Measurements from ENCODE around the gene ZNF516.
"Not testable (repeated sequence)": the region's sequence is repeated elsewhere in the genome, so short reads cannot be mapped to it uniquely, and the experiment has no call there.

The ZNF516 gene, protein sequence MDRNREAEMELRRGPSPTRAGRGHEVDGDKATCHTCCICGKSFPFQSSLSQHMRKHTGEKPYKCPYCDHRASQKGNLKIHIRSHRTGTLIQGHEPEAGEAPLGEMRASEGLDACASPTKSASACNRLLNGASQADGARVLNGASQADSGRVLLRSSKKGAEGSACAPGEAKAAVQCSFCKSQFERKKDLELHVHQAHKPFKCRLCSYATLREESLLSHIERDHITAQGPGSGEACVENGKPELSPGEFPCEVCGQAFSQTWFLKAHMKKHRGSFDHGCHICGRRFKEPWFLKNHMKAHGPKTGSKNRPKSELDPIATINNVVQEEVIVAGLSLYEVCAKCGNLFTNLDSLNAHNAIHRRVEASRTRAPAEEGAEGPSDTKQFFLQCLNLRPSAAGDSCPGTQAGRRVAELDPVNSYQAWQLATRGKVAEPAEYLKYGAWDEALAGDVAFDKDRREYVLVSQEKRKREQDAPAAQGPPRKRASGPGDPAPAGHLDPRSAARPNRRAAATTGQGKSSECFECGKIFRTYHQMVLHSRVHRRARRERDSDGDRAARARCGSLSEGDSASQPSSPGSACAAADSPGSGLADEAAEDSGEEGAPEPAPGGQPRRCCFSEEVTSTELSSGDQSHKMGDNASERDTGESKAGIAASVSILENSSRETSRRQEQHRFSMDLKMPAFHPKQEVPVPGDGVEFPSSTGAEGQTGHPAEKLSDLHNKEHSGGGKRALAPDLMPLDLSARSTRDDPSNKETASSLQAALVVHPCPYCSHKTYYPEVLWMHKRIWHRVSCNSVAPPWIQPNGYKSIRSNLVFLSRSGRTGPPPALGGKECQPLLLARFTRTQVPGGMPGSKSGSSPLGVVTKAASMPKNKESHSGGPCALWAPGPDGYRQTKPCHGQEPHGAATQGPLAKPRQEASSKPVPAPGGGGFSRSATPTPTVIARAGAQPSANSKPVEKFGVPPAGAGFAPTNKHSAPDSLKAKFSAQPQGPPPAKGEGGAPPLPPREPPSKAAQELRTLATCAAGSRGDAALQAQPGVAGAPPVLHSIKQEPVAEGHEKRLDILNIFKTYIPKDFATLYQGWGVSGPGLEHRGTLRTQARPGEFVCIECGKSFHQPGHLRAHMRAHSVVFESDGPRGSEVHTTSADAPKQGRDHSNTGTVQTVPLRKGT

DNA sequence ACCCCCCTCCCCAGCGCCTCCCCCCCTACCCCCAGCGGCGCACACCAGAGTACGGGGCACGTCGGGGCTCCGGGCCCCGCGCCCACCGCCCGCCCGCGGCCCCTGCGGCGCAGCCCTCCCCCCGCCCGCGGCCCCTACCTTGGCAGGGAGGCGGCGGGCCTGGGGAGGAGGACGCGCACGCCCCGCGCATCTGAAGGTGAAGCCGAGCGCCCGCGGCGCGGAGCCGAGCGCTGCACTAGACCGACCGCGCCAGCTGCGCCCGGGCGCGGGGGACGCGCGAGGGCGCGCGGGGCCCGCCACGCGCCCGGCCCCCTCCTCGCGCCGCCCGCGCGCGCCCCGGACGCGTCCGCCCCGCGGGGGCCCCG is at the start of gene ZNF516:
Gene ZNF516 (minus strand): TSS at position 237 of the 365 bp plus-strand sequence. CDS start 52,188 bp downstream, outside the sequence.
- DNase-seq (ENCODE audit: low read depth): no peak

DNA sequence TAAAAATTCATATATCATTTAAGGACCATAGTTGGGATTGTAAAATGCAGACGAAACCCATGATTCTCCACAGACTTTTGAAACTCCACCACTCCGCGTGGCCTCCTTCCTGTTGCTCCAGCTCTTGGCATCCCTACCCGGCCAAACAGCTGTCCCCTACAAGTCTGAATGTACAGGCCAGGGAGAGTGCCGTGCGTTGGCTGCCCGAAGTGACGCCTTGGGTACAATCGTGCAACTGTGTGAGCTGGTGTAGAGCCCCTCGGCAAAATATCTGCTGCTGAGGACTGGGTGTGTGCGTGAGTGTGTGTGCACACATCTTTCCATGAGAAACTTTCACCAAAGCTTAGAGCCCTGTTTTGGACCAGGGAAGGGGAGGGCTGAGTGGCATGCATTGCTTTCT is 43.8 kb upstream of the ZNF516 start:
- no peak for DNase-seq (ENCODE audit: low read depth)

DNA sequence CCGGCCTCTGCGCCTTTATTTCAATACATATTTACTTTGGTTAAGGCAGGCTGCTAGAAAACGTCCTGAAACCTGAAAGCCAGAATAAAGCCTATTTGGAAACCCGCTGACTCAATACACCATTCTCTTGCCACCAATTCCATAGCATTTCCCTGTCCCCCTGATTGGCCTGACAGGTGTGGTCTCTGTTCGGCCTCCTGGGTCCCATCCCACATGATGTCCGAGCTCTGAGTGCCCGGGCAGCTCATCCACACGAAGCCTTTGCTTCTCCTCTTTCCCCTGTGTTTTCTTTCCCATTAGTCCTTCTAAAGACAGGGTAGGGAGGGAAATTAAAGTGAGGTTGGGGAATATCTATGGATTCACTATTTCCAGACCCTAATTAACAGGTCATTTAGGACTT is 42.6 kb upstream of the ZNF516 start:
- DNase-seq (ENCODE audit: low read depth): no peak

DNA sequence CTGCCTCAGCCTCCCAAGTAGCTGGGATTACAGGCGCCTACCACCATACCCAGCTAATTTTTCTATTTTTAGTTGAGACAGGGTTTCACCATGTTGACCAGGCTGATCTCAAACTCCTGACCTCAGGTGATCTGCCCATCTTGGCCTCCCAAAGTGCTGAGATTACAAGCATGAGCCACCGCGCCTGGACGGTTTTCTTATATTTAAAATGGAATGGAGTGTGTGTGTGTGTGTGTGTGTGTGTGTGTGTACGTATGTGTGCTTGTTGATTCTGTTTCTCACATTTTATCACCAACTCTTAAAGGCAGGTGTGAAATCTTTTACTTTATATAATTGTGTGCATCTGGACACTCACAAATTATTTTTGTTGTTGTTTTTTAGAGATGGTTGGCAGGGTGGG is 41.6 kb upstream of the ZNF516 start:
- DNase-seq (ENCODE audit: low read depth): not testable (repeated sequence)

DNA sequence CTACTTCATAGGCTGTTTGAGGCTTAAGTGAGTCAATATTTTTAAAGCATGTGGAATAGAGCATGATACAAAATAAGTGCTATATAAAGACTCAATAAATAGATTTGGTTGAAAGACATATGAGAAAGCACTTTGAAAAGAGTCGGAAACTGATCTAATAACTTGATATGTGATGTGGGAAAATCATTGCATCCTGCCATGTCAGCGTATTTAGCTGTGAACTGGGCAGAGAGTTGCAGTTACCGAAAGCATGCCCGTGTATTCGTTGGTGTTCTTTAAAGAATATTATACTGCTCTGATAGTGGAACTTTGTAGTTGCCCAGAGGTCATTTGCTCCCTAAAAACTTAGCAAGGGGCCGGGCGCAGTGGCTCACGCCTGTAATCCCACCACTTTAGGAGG is 37.8 kb upstream of the ZNF516 start:
- no peak for DNase-seq (ENCODE audit: low read depth)

DNA sequence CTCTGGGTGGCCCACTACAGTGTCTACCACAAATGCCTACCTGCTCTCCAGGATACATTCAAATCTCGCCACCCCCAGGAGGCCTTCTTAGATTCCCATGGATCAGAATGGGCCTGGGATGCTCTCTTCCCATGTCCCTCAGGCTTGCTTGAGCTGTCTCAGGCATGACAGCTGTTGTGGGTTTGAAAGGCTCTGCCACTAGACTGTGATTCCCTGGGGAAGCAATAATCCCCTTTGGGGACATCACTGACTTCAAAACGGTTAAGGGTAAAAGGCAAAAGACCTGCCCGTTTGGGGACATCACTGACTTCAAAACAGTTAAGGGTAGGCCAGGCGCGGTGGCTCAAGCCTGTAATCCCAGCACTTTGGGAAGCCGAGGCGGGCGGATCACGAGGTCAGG is 35.8 kb upstream of the ZNF516 start:
- no peak for DNase-seq (ENCODE audit: low read depth)

DNA sequence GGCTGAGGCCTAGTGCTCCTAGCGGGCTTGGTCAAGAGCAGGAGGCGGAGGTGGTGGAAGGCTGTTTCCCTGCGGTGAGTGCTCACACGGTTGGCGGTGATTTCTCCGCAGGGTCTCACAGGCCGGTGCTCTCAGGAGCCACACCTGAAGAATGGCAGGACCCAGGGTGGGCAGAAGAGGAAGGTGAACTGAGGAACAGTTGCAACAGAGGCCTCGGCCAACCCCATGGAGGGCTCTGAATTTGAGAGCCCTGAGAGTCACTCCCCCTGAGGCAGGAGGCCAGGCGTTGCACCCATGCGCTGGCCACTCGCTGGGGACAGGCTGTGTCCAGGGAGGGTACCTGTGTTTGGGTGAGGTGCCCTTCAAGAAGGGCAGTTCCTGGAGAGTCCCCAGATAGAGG is 35.3 kb upstream of the ZNF516 start:
- DNase-seq (ENCODE audit: low read depth): no peak

DNA sequence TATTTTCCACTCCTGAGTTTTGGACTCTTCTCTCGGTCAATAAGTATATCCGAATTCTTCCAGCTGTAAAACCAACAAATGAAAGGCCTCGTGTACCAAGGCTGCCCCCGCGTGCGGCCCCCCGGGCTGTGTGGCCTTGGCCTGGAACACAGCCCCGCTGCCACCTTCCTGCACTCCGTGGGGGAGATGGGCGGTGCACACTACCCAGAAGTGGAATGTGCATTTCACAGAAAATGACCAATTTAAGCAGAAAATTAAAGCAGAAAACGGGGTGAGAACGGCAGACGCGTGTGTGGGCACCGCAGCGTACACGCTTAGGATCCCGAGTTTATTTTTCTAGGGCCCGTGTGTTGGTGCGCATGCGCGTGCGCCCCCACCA is 34.4 kb upstream of the ZNF516 start:
- no peak for DNase-seq (ENCODE audit: low read depth)

DNA sequence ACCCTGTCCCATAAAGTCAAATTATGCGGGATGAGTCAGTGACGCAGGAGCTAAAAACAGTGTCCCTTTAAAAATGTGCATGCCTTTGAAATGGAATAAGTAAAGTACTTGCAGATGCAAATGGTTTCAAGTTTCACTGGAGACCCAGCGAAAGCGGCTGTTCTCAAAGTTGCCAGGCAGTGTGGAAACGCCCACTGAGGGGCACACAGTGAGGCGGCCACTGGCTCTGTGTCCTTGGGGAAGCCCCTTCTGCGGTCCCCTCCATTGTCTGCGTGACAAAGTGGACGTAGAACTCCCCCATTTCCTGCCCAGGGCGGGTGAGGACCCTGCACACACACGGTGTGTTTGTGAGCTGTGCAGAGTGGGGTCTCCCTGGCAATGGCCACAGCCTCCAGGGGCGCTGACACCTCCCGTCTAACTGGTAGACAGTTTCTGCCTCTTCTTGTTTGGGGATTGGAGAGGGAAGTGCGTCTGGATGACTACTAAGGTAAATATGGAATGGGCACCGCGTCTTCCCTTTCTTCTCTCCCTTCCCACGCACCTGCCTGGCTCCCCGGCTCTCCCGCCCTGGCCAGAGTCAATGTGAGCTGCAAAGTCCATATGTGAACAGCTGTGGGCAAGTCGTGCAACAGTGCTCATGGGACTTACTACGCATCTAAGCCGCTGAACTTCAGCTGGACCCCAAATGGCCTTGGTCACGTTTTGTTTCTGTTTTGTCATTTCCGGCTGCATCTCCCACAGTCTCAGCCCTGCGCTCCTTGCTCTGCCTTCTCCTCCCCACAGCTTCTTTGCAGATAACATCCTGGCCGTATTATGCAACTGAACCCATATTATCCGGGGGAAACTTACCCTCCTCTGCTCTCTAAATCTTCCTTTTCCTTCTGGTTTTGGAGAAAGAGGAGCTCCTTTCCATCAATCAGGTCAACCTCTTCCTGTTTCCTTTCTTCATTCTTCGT is 33.7 kb upstream of the ZNF516 start:
- DNase-seq (ENCODE audit: low read depth): no peak

DNA sequence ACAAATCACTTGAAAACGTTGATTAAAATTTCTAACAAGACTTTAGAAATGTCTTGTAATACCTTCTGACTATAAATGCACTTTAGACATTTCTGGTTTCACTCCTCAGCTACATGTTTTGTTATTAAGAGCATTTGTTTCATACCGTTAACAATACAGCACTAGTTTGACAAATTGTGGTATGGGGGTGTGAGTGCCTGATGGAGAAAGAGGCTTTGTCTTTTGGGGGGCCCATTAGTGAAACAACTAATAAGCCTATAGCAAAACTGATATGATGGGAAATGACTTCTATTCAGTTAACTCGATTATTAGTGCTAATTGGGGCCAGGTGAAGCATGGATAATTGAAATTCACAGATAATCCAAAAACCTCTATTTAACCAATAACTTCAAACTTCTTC is 30.9 kb upstream of the ZNF516 start:
- no peak for DNase-seq (ENCODE audit: low read depth)

DNA sequence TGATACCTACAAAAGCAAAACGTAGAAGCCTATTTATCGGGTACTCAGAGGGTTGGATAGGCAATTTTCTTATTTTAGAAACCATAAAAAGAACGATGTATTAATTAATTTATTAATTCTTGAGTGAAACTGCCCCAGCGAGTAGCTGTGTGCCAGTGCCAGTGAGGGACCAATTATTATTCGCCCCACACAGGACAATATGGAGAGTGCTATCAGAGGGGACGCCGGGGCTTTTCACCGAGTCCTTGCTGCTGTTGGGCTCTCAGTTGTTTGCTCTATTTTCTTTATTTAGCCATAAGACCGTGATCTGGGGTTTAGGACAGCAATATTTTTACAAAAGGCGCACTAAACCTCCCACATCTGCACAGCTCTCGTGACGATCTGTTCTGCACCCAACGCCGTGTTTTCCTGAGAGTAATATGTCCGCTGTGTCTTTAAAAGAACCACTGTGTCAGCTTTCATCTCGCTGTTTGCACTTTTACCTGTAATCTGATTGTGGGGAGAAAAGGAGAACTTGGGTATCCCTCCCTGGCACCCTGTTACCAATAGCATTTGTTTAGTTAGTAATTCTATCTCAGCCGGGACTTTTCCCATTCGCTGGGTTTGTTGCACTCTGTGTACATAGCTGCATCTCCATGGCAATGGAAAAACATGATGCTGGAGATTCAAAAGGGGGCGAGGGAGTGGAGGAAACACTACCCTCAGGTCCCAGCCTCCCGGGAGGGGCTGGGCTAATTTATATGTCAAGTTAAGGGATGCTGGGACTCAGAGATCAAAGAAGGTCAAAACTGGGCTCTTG is 30.1 kb upstream of the ZNF516 start:
- no peak for DNase-seq (ENCODE audit: low read depth)

DNA sequence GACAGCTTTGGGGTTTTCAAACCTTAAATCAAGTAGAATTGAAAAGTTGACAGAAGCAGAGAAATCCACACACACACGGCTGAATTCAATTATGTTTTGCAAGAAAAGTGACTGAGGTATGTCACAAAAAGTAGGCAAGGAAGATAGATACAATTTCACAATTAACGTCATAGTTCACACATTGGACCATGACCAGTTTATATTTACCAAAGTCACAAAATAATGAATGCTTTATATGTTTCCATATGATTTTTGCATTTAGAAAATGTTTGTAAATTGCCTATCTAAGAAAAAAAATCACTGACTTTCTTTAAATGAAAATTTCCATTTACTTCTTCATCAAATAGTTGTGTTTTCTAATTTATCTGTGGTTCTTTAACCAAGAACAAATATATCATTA is 29.4 kb upstream of the ZNF516 start:
- no peak for DNase-seq (ENCODE audit: low read depth)

DNA sequence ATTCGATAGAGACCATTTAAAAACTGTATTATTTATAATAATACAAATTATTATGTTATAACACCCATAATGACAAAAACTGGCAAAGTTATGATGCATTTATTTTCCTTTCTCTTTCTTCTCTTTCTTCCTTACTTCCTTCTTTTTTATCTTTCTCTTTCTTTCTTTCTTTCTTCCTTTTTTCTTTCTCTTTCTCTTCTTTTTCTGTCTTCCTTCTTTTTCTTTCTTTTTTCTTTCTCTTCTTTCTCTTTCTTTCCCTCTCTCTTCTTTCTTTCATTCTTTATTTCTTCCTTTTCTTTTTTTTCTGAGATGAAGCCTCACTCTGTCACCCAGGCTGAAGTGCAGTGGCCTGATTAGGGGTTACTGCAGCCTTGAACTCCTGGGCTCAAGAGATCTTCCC is 27.5 kb upstream of the ZNF516 start:
- no peak for DNase-seq (ENCODE audit: low read depth)

DNA sequence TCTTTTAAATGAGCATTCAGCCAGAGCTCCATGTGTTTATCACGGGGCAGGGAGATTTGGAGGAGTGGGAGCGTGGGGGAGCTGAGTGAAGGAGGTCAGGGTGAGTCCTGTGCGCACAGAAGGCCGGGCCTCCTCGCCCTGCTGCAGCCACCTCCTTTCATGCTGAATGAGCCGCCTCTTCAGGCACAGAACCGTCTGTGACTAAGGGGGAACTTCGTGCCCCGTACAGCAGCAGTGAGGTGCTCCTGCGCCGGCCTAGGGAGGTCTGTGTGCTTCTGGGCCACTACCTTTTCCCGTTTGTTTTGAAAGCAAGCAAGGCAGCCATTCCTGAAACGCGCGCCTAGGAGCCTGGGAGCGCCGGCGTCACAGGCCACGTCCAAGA is 27.1 kb upstream of the ZNF516 start:
- no peak for DNase-seq (ENCODE audit: low read depth)

DNA sequence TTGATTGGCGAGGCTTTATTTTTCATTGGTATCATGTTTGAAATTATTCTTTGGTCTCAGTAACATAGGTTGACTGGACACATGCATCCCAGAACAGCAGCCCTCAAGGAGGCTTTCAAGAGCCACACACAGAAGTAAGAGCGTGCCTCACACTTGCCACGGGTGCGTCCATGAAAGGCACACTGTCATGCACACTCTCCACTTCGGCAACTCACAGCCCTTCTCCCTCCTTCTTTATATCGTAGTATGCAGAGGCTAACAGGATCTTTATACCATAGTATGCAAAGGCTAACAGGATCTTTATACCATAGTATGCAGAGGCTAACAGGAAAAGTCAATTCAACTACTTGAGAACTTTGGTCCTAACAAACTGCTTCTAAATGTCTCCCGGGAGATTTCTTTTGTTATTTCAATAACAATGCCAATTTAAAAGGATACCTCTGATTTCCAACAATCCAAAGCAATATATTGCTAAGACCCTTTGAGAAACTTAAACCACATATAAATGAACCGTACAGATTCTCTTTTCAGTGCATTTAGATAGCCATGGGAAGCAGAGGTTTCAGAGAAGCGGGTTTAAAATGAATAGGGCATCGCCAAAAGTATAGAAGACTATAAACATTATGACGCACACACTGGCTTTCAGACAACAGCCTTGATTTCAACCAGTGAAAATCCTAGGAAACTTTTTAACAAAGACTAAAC is 26.5 kb upstream of the ZNF516 start:
- DNase-seq (ENCODE audit: low read depth): no peak

DNA sequence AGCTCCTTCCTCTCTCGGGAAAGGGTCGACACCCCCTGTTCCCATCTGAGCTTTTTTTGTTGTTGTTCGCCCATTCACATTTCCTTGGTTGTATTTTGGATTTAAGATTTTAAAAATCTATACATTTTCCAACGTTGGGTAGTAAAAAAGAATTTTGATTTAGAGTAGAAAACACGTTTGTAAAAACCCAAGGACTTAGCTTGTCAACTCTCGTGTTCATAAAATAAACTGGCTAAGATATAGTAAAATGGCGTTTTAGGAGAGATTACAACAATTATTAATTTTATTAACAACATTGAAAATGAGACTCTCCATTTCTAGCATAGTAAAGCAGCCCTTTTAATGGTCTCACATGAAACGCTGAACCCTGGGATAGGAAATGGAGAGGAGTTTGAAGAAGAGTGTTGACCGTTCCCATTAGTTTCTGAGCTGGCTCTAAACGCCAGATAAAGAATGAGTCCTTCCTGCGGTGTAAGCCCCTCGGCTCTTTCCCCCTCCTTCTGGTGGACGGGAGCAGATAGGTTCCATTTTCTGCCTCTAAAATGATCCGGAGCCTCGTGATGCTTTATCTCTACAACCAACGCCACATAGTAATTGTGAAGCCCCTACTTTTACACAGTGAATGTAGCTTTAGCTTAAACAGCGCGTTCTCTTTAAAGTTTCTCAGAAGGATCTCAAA is 24.0 kb upstream of the ZNF516 start:
- no peak for DNase-seq (ENCODE audit: low read depth)

DNA sequence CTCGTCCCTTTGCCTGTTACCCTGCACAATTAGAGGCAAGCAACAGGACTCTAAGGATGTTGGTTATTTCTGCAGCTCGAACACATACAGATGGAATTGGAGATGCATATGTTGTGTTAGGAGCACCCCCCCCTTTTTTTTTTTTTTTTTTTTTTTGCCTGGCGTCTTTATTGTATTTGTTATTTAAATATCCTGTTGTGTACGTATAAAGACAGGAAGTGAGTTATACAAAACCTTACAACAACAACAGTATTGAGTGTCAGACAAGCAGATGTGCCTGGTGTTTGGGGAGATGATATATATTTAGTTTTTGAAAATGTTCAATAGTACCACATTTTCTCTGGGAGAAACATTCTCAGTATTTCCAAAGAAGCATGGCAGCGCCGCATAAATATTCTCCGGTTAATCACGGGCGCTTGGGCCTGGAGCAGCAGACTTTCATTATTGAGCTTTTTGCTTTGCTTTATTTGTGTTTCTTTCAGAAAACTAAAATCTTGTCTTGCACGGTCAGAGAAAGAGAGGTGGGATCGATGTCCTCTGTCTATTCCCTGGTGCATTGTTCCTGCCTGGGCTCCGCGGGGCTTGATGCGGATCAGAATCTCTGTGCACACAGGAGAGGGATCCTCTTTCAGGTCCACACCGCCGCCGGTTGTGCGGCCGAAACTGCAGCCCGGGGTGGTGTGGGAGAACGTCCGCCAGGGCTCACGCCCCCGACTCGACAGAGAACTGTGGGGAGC is 23.2 kb upstream of the ZNF516 start:
- no peak for DNase-seq (ENCODE audit: low read depth)

DNA sequence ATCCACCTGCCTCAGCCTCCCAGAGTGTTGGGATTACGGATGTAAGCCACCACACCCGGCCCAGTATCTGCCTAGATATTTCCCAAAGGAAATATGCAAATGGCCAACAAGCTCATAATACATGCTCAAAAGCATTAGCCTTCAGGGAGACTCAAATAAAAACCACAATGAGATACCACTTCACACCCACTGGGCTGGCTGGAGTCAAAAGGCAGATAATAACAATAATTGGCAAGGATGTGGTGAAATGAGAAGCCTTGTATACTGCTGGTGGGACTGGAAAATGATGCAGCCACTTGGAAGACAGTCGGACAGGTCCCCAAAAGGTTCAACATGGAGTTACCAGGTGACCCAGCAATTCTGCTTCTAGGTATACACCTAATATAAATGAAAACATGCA is 20.5 kb upstream of the ZNF516 start:
- no peak for DNase-seq (ENCODE audit: low read depth)

DNA sequence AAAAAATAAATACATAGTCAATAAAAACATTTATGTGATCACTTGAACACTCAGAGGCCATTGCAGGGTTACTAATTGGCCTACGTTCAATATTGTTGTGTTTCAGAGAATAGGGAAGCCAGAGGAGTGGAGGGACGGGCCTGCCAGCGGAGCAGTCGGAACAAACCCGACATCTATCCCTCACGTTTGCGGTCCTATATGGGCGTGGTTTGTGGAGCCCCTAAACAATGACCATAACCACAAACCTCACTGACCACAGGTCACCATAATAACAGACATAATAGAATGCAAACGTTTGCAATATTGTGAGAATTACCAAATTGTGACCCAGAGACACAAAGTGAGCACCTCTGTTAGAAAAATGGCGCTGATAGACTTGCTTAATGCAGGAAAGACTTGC is 19.5 kb upstream of the ZNF516 start:
- no peak for DNase-seq (ENCODE audit: low read depth)
